B cell (primary cell): ENCODE results near the gene CAPRIN2. TPM values are rescaled to one million over a fixed set of nuclear protein-coding genes. Genes with fewer than 3 reads are reported as not detected.

ENCODE experiments used
- ATAC-seq: fragments of 200-7000 bp; cut with Tn5 transposase; one replicate; pipeline ENCODE4 v1.10.0; 2021; ENCODE audit warnings: low read depth, mild to moderate bottlenecking, moderate number of reproducible peaks, moderate library complexity
- CTCF ChIA-PET: fragments of 350-600 bp; sonication (Branson Sonifier 250); formaldehyde crosslinking; loops from one replicate; lab custom pipeline; 2021; ENCODE audit warnings: antibody characterized with exemption, inconsistent platforms; lab: Charles Lee
- POLR2A ChIA-PET: fragments of 350-600 bp; sonication (Branson Sonifier 250); formaldehyde crosslinking; loops from one replicate; lab custom pipeline; 2021; ENCODE audit warnings: antibody characterized with exemption; lab: Charles Lee
- DNase-seq: peaks from one replicate; pipeline ENCODE4 v3.0.0; 2013
- H2AFZ ChIP-seq: 2 replicates; pipeline ENCODE4 v1.6.1; 2012; ENCODE audit warnings: mild to moderate bottlenecking, low read depth, low read length; ENCODE audit not compliant: insufficient read depth, poor library complexity, severe bottlenecking
- H3K27ac ChIP-seq, 2 donors: 1 replicate in 1 of 2; 2 replicates in 1 of 2; pipeline ENCODE4 v1.5.1; 2012 to 2013; ENCODE audit warnings: low read length in 2 of 2, mild to moderate bottlenecking in 2 of 2, moderate library complexity in 1 of 2
- H3K27me3 ChIP-seq, 4 experiments: fragments of 200-600 bp in 1 of 4; sonication (generic) in 1 of 4; replicated peaks in 1 of 4; 1 replicate in 2 of 4; 2 replicates in 2 of 4; pipeline versions ENCODE4 v1.6.1 to v1.7.0; 2013 to 2016; ENCODE audit warnings: low read length in 3 of 4, mild to moderate bottlenecking in 2 of 4, mixed read lengths in 1 of 4, moderate library complexity in 1 of 4; ENCODE audit not compliant: insufficient read depth in 4 of 4, control insufficient read depth in 3 of 4; ENCODE audit errors: control extremely low read depth in 1 of 4
- H3K36me3 ChIP-seq, 2 experiments: replicated peaks in 1 of 2; 1 replicate in 1 of 2; 2 replicates in 1 of 2; pipeline versions ENCODE4 v1.6.1 to v1.7.1; 2013; ENCODE audit warnings: low read length in 1 of 2; ENCODE audit not compliant: insufficient read depth in 2 of 2, control insufficient read depth in 1 of 2; ENCODE audit errors: control extremely low read depth in 1 of 2, extremely low read depth in 1 of 2
- H3K4me1 ChIP-seq, 2 donors: fragments of 200-600 bp in 1 of 2; sonication (generic) in 1 of 2; 1 replicate in 1 of 2; 2 replicates in 1 of 2; pipeline versions ENCODE4 v1.5.1 to v1.6.1; 2013 to 2017; ENCODE audit warnings: low read length in 2 of 2; ENCODE audit not compliant: control insufficient read depth in 2 of 2, insufficient read depth in 2 of 2
- H3K4me2 ChIP-seq: replicated peaks from 2 replicates; pipeline ENCODE3; 2012; ENCODE audit warnings: mild to moderate bottlenecking, low read depth, low read length; ENCODE audit not compliant: poor library complexity, severe bottlenecking
- H3K4me3 ChIP-seq, 5 experiments: fragments of 200-600 bp in 1 of 5; sonication (generic) in 1 of 5; 1 replicate in 3 of 5; 2 replicates in 2 of 5; pipeline versions ENCODE4 v1.5.1 to v1.7.0; 2011 to 2016; ENCODE audit warnings: low read length in 4 of 5, mild to moderate bottlenecking in 4 of 5, low read depth in 2 of 5, control low read depth in 1 of 5, moderate library complexity in 1 of 5; ENCODE audit not compliant: insufficient read depth in 1 of 5; ENCODE audit errors: control extremely low read depth in 1 of 5, extremely low read depth in 1 of 5
- H3K79me2 ChIP-seq: fragments of 200-600 bp; sonication (generic); one replicate; pipeline ENCODE4 v1.6.0; 2016; ENCODE audit warnings: low read length; ENCODE audit not compliant: control insufficient read depth, insufficient read depth
- H3K9ac ChIP-seq: fragments of 200-600 bp; sonication (generic); 2 replicates; pipeline ENCODE4 v1.6.1; 2017; ENCODE audit warnings: mild to moderate bottlenecking, low read length, moderate library complexity
- H3K9me3 ChIP-seq, 3 donors: one replicate each; pipeline versions ENCODE4 v1.6.1 to v1.7.1; 2013; ENCODE audit warnings: low read length in 2 of 3; ENCODE audit not compliant: control insufficient read depth in 2 of 3, insufficient read depth in 1 of 3; ENCODE audit errors: control extremely low read depth in 1 of 3
- H4K20me1 ChIP-seq: 2 replicates; pipeline ENCODE4 v1.6.0; 2012; ENCODE audit warnings: mild to moderate bottlenecking, low read length; ENCODE audit not compliant: insufficient read depth, control insufficient read depth, poor library complexity, severe bottlenecking
- H3K27ac Mint-ChIP-seq: one replicate; pipeline ENCODE4 v1.8.0; 2021; ENCODE audit warnings: mixed read lengths
- H3K27me3 Mint-ChIP-seq: one replicate; pipeline ENCODE4 v1.8.0; 2021; ENCODE audit warnings: mixed read lengths
- H3K4me1 Mint-ChIP-seq: one replicate; pipeline ENCODE4 v1.8.0; 2021; ENCODE audit warnings: mixed read lengths
- H3K4me3 Mint-ChIP-seq: one replicate; pipeline ENCODE4 v1.8.0; 2021; ENCODE audit warnings: mixed read lengths
- H3K9me3 Mint-ChIP-seq: one replicate; pipeline ENCODE4 v1.8.0; 2022; ENCODE audit warnings: mixed read lengths; ENCODE audit not compliant: insufficient read depth
- CTCF ChIP-seq: fragments of 200-600 bp; IDR thresholded peaks from one replicate; pipeline ENCODE4 v1.8.0; 2022; ENCODE audit warnings: antibody characterized with exemption, mild to moderate bottlenecking
- EZH2 ChIP-seq: IDR thresholded peaks from 2 replicates; pipeline ENCODE4 v1.6.1; 2012; ENCODE audit warnings: borderline replicate concordance, low read depth, mild to moderate bottlenecking, moderate library complexity, low read length; ENCODE audit not compliant: insufficient read depth, poor library complexity, severe bottlenecking
- WGBS: methylation state at CpG from one replicate; pipeline ENCODE4 v1.1.5; 2013; ENCODE audit warnings: missing lambda C conversion rate; ENCODE audit not compliant: insufficient coverage; 5-methylcytosine and 5-hydroxymethylcytosine counted together
- intact Hi-C: fragments of 100-400 bp; cut with micrococcal nuclease; formaldehyde crosslinking; loops from one replicate; pipeline ENCODE4 v1.10.0; 2022
- polyA plus RNA-seq: library from polyadenylated mRNA; depleted of rRNA; stranded (reverse); fragments of >200 nt; gene quantifications from 2 replicates; pipeline ENCODE4 v1.2.3, GENCODE V29; 2012
- total RNA-seq, 2 donors: library from RNA; stranded (reverse); fragments of 120-200 nt in 1 of 2; gene quantifications; 1 replicate in 1 of 2; 2 replicates in 1 of 2; pipeline versions ENCODE4 v1.2.3 to v1.2.4, GENCODE V29; 2013 to 2022

The CAPRIN2 gene
- total and polyA plus RNA-seq, 2 donors (not counting 1 experiment from before 2014, with no cell fraction given): 31.3 to 57.8 TPM

- H4K20me1 ChIP-seq: no peaks in the 10 kb centered on the region
- no peak overlapping the region for H2AFZ ChIP-seq
- Mint-ChIP-seq H3K27ac (no peak overlapping the region), H3K4me1 (no peaks in the 10 kb centered on the region), H3K4me3 (no peak overlapping the region), H3K9me3 (no peaks in the 10 kb centered on the region), H3K27me3 (peaks cover 42% of the 10 kb centered on the region)
- CTCF ChIA-PET: no interaction called here
- no peak for ATAC-seq
- no CpG with 5 or more reads among the region's 1 CpG for WGBS
- intact Hi-C loops: no loop called here
- no peak overlapping the region for H3K27ac ChIP-seq
- H3K4me1 ChIP-seq: no peaks in the 10 kb centered on the region
- TF ChIP-seq CTCF (no peak), EZH2 (no peak)
- H3K4me2 ChIP-seq: no peak overlapping the region
- no peak overlapping the region for H3K4me3 ChIP-seq
- no peak overlapping the region for H3K9ac ChIP-seq
- no peak for DNase-seq
- POLR2A ChIA-PET: no interaction called here
- peaks cover 0 to 2% (median 0%) of the 10 kb centered on the region in 4 experiments for H3K27me3 ChIP-seq
- H3K36me3 ChIP-seq: no peaks in the 10 kb centered on the region
- H3K9me3 ChIP-seq: peaks cover 0 to 2% (median 1%) of the 10 kb centered on the region in 3 donors
- H3K79me2 ChIP-seq: no peaks in the 10 kb centered on the region
These were observed 29.8 kb upstream of the CAPRIN2 start for GRCh38 chr12:30784508-30784907.

- Histone ChIP-seq H3K9me3 (peaks cover 0 to 3% (median 1%) of the 10 kb centered on the region in 3 donors), H3K27ac (no peak overlapping the region), H3K36me3 (no peaks in the 10 kb centered on the region), H4K20me1 (no peaks in the 10 kb centered on the region), H3K4me3 (no peak overlapping the region), H3K9ac (no peak overlapping the region), H3K4me1 (no peaks in the 10 kb centered on the region), H3K79me2 (no peaks in the 10 kb centered on the region), H2AFZ (no peak overlapping the region), H3K4me2 (no peak overlapping the region), H3K27me3 (peaks cover 0 to 4% (median 0%) of the 10 kb centered on the region in 4 experiments)
- CTCF ChIA-PET: no interaction called here
- ATAC-seq (no peak), DNase-seq (no peak)
- POLR2A ChIA-PET: no interaction called here
- H3K27ac Mint-ChIP-seq: no peak overlapping the region
- intact Hi-C loops: no loop called here
- no peaks in the 10 kb centered on the region for H3K9me3 Mint-ChIP-seq
- peaks cover 46% of the 10 kb centered on the region for H3K27me3 Mint-ChIP-seq
- TF ChIP-seq CTCF (no peak), EZH2 (no peak)
- H3K4me3 Mint-ChIP-seq: no peak overlapping the region
- no peaks in the 10 kb centered on the region for H3K4me1 Mint-ChIP-seq
- 90% methylated on average over 1 of the region's 2 CpGs for WGBS
These were observed 29.2 kb upstream of the CAPRIN2 start for GRCh38 chr12:30783946-30784345.
